Raji (cell line): ENCODE results near the gene GID8.

ENCODE experiments used
- POLR2A ChIP-seq: IDR thresholded peaks from 2 replicates; pipeline ENCODE4 v1.6.1; 2011; ENCODE audit warnings: low read depth, low read length, control low read depth; ENCODE audit not compliant: insufficient read depth

The GID8 gene

GRCh38 chr20:62900052-62900691, 37.8 kb upstream of the GID8 start:
- no peak for TF ChIP-seq POLR2A

GRCh38 chr20:62900692-62901584, 37.0 kb upstream of the GID8 start:
- TF ChIP-seq POLR2A: no peak

GRCh38 chr20:62901891-62902290, 36.1 kb upstream of the GID8 start:
- no peak for TF ChIP-seq POLR2A

- no peak for TF ChIP-seq POLR2A
Observed at GRCh38 chr20:62902926-62903615, 34.9 kb upstream of the GID8 start.

- TF ChIP-seq POLR2A: no peak
Observed at GRCh38 chr20:62905536-62906117, 32.3 kb upstream of the GID8 start.

- no peak for TF ChIP-seq POLR2A
Observed at GRCh38 chr20:62906209-62906608, 31.7 kb upstream of the GID8 start.

GRCh38 chr20:62906647-62907375, 31.1 kb upstream of the GID8 start:
- TF ChIP-seq POLR2A: no peak

- no peak for TF ChIP-seq POLR2A
Observed at GRCh38 chr20:62907384-62908317, 30.3 kb upstream of the GID8 start.

GRCh38 chr20:62908971-62909791, 28.8 kb upstream of the GID8 start:
- TF ChIP-seq POLR2A: no peak

- no peak for TF ChIP-seq POLR2A
Observed at GRCh38 chr20:62910217-62910766, 27.7 kb upstream of the GID8 start.

- TF ChIP-seq POLR2A: no peak
Observed at GRCh38 chr20:62910777-62911497, 27.0 kb upstream of the GID8 start.

- TF ChIP-seq POLR2A: no peak
Observed at GRCh38 chr20:62911701-62912280, 26.2 kb upstream of the GID8 start.
